Karpas-422 (cell line): ENCODE results near the gene PPP1R17. TPM values are rescaled to one million over a fixed set of nuclear protein-coding genes. Genes with fewer than 3 reads are reported as not detected.
A peak's percentile ranks its signal among the peaks of the same experiment; 100 is the strongest.

Experiments
- DNase-seq: peaks from one replicate; pipeline ENCODE4 v3.0.0-alpha.2; 2015
- H2AFZ ChIP-seq: fragments of 200-600 bp; sonication (generic); 2 replicates; pipeline ENCODE4 v1.6.1; 2014; ENCODE audit warnings: antibody characterized with exemption, low read length, mixed read lengths
- H3K27ac ChIP-seq: fragments of 200-600 bp; sonication (generic); 2 replicates; pipeline ENCODE4 v1.5.1; 2014; ENCODE audit warnings: mild to moderate bottlenecking, low read length, moderate library complexity
- H3K27me3 ChIP-seq: fragments of 200-600 bp; sonication (generic); 2 replicates; pipeline ENCODE4 v1.6.1; 2014; ENCODE audit warnings: low read length, mixed read lengths
- H3K36me3 ChIP-seq: fragments of 200-600 bp; sonication (generic); 2 replicates; pipeline ENCODE4 v1.6.1; 2014; ENCODE audit warnings: low read length, mixed read lengths; ENCODE audit not compliant: insufficient read depth
- H3K4me1 ChIP-seq: fragments of 200-600 bp; sonication (generic); 2 replicates; pipeline ENCODE4 v1.6.1; 2014; ENCODE audit warnings: mild to moderate bottlenecking, low read length, mixed read lengths
- H3K4me2 ChIP-seq: fragments of 200-600 bp; sonication (generic); 2 replicates; pipeline ENCODE4 v1.6.1; 2014; ENCODE audit warnings: low read length, low read depth, mild to moderate bottlenecking; ENCODE audit not compliant: poor library complexity, severe bottlenecking
- H3K4me3 ChIP-seq: fragments of 200-600 bp; sonication (generic); 2 replicates; pipeline ENCODE4 v1.5.1; 2014; ENCODE audit warnings: mild to moderate bottlenecking, antibody characterized with exemption, low read length, mixed read lengths
- H3K79me2 ChIP-seq: fragments of 200-600 bp; sonication (generic); 2 replicates; pipeline ENCODE4 v1.6.1; 2014; ENCODE audit warnings: mild to moderate bottlenecking, low read length, mixed read lengths
- H3K9ac ChIP-seq: fragments of 200-600 bp; sonication (generic); 2 replicates; pipeline ENCODE4 v1.6.0; 2014; ENCODE audit warnings: low read length
- H3K9me2 ChIP-seq: fragments of 200-600 bp; sonication (generic), shearing (Covaris generic); replicated peaks from 2 replicates; pipeline ENCODE4 v1.6.0; 2014; ENCODE audit warnings: mild to moderate bottlenecking, low read length, moderate library complexity; ENCODE audit not compliant: insufficient read depth
- H3K9me3 ChIP-seq: fragments of 300-700, 200-600 bp; sonication (generic); 2 replicates; pipeline ENCODE4 v1.6.1; 2014; ENCODE audit warnings: low read length, mixed read lengths
- H4K20me1 ChIP-seq: fragments of 200-600 bp; sonication (generic); 2 replicates; pipeline ENCODE4 v1.6.1; 2014; ENCODE audit warnings: mild to moderate bottlenecking, antibody characterized with exemption, low read length, low read depth; ENCODE audit not compliant: insufficient read depth
- total RNA-seq: library from RNA; depleted of rRNA; stranded (reverse); fragments of >200 nt; shearing (Covaris generic); gene quantifications from 2 replicates; pipeline ENCODE4 v1.2.3, GENCODE V29; 2014; ENCODE audit warnings: low replicate concordance

The PPP1R17 gene
- total RNA-seq, 1 experiment from 2014 or later = 7.9 TPM

- H4K20me1 ChIP-seq = no peaks in the 10 kb centered on the region
- H3K4me3 ChIP-seq = peak overlapping the region; percentile 42; the same call in 1 of the 2 replicates
- no peak overlapping the region for H2AFZ ChIP-seq
- DNase-seq = no peak
- peak overlapping the region; percentile 88 for H3K27ac ChIP-seq
- no peaks in the 10 kb centered on the region for H3K27me3 ChIP-seq
- peaks cover 70% of the 10 kb centered on the region for H3K4me1 ChIP-seq
- no peaks in the 10 kb centered on the region for H3K9me2 ChIP-seq
- no peaks in the 10 kb centered on the region for H3K9me3 ChIP-seq
- peak overlapping the region; percentile 53 for H3K4me2 ChIP-seq
- H3K36me3 ChIP-seq = no peaks in the 10 kb centered on the region
- peak overlapping the region; percentile 17 for H3K9ac ChIP-seq
- H3K79me2 ChIP-seq = no peaks in the 10 kb centered on the region
These were observed 2.0 kb downstream of the PPP1R17 start for GRCh38 chr7:31688996-31689395.

GRCh38 chr7:31690935-31691334 lies 3.9 kb downstream of the PPP1R17 start:
- no peak for DNase-seq
- no peaks in the 10 kb centered on the region for H4K20me1 ChIP-seq
- H3K9me3 ChIP-seq = no peaks in the 10 kb centered on the region
- no peaks in the 10 kb centered on the region for H3K36me3 ChIP-seq
- peak overlapping the region; percentile 56 for H3K4me2 ChIP-seq
- H3K9ac ChIP-seq = no peak overlapping the region
- H3K79me2 ChIP-seq = no peaks in the 10 kb centered on the region
- peaks cover 90% of the 10 kb centered on the region for H3K4me1 ChIP-seq
- no peak overlapping the region for H3K4me3 ChIP-seq
- H3K27me3 ChIP-seq = no peaks in the 10 kb centered on the region
- H3K27ac ChIP-seq = peak overlapping the region; percentile 88
- H3K9me2 ChIP-seq = no peaks in the 10 kb centered on the region
- no peak overlapping the region for H2AFZ ChIP-seq

- peaks cover 100% of the 10 kb centered on the region for H3K4me1 ChIP-seq
- peak overlapping the region; percentile 56 for H3K4me2 ChIP-seq
- H3K4me3 ChIP-seq = peak overlapping the region; percentile 37; the same call in 1 of the 2 replicates
- peak; percentile 70 for DNase-seq
- H3K9ac ChIP-seq = peak overlapping the region; percentile 44
- H3K79me2 ChIP-seq = no peaks in the 10 kb centered on the region
- H4K20me1 ChIP-seq = no peaks in the 10 kb centered on the region
- H3K27ac ChIP-seq = peak overlapping the region; percentile 88
- H3K27me3 ChIP-seq = no peaks in the 10 kb centered on the region
- no peak overlapping the region for H2AFZ ChIP-seq
- H3K9me2 ChIP-seq = no peaks in the 10 kb centered on the region
- H3K9me3 ChIP-seq = no peaks in the 10 kb centered on the region
- no peaks in the 10 kb centered on the region for H3K36me3 ChIP-seq
These were observed 5.4 kb downstream of the PPP1R17 start for GRCh38 chr7:31692451-31692850.

- no peaks in the 10 kb centered on the region for H3K79me2 ChIP-seq
- H3K27ac ChIP-seq = peak overlapping the region; percentile 88
- no peaks in the 10 kb centered on the region for H3K36me3 ChIP-seq
- H2AFZ ChIP-seq = no peak overlapping the region
- H3K27me3 ChIP-seq = no peaks in the 10 kb centered on the region
- peak overlapping the region; percentile 56 for H3K4me2 ChIP-seq
- H3K4me1 ChIP-seq = peaks cover 98% of the 10 kb centered on the region
- H3K9ac ChIP-seq = peak overlapping the region; percentile 44; the same call in 1 of the 2 replicates
- no peak overlapping the region; the same call in 1 of the 2 replicates for H3K4me3 ChIP-seq
- H3K9me2 ChIP-seq = no peaks in the 10 kb centered on the region
- peak; percentile 56 for DNase-seq
- H4K20me1 ChIP-seq = no peaks in the 10 kb centered on the region
- no peaks in the 10 kb centered on the region for H3K9me3 ChIP-seq
These were observed 5.9 kb downstream of the PPP1R17 start for GRCh38 chr7:31692871-31693270.

GRCh38 chr7:31695859-31696614 lies 9.0 kb downstream of the PPP1R17 start:
- Histone ChIP-seq H3K9ac (peak overlapping the region; percentile 40), H3K4me2 (peak overlapping the region; percentile 63), H2AFZ (no peak overlapping the region), H3K4me1 (peaks cover 67% of the 10 kb centered on the region), H3K36me3 (no peaks in the 10 kb centered on the region), H4K20me1 (no peaks in the 10 kb centered on the region), H3K27me3 (no peaks in the 10 kb centered on the region), H3K4me3 (peak overlapping the region; percentile 30; the same call in 1 of the 2 replicates), H3K9me2 (no peaks in the 10 kb centered on the region), H3K79me2 (no peaks in the 10 kb centered on the region), H3K27ac (peak overlapping the region; percentile 87), H3K9me3 (no peaks in the 10 kb centered on the region)
- DNase-seq = peak; percentile 76

GRCh38 chr7:31699050-31699449 lies 12.0 kb downstream of the PPP1R17 start:
- H3K4me1 ChIP-seq = peaks cover 47% of the 10 kb centered on the region
- no peaks in the 10 kb centered on the region for H4K20me1 ChIP-seq
- H3K4me3 ChIP-seq = no peak overlapping the region
- no peaks in the 10 kb centered on the region for H3K9me3 ChIP-seq
- H3K79me2 ChIP-seq = no peaks in the 10 kb centered on the region
- no peaks in the 10 kb centered on the region for H3K9me2 ChIP-seq
- no peak overlapping the region for H3K9ac ChIP-seq
- DNase-seq = peak; percentile 44
- no peak overlapping the region for H3K4me2 ChIP-seq
- H2AFZ ChIP-seq = no peak overlapping the region
- no peak overlapping the region for H3K27ac ChIP-seq
- H3K36me3 ChIP-seq = no peaks in the 10 kb centered on the region
- no peaks in the 10 kb centered on the region for H3K27me3 ChIP-seq

- no peaks in the 10 kb centered on the region for H3K9me2 ChIP-seq
- peak overlapping the region; percentile 33 for H3K4me2 ChIP-seq
- no peaks in the 10 kb centered on the region for H3K9me3 ChIP-seq
- H3K27ac ChIP-seq = no peak overlapping the region
- H3K9ac ChIP-seq = no peak overlapping the region
- no peak overlapping the region for H3K4me3 ChIP-seq
- H3K4me1 ChIP-seq = peaks cover 24% of the 10 kb centered on the region
- no peaks in the 10 kb centered on the region for H3K79me2 ChIP-seq
- no peak overlapping the region for H2AFZ ChIP-seq
- no peaks in the 10 kb centered on the region for H4K20me1 ChIP-seq
- no peaks in the 10 kb centered on the region for H3K27me3 ChIP-seq
- no peak for DNase-seq
- H3K36me3 ChIP-seq = no peaks in the 10 kb centered on the region
These were observed 15.3 kb downstream of the PPP1R17 start for GRCh38 chr7:31702354-31702753.

- no peak for DNase-seq
- no peak overlapping the region for H3K27ac ChIP-seq
- H3K4me2 ChIP-seq = no peak overlapping the region
- no peak overlapping the region for H2AFZ ChIP-seq
- H3K27me3 ChIP-seq = no peaks in the 10 kb centered on the region
- peaks cover 33% of the 10 kb centered on the region for H3K4me1 ChIP-seq
- H3K36me3 ChIP-seq = no peaks in the 10 kb centered on the region
- H3K9me3 ChIP-seq = no peaks in the 10 kb centered on the region
- no peak overlapping the region for H3K4me3 ChIP-seq
- H3K9me2 ChIP-seq = no peaks in the 10 kb centered on the region
- no peaks in the 10 kb centered on the region for H3K79me2 ChIP-seq
- no peak overlapping the region for H3K9ac ChIP-seq
- no peaks in the 10 kb centered on the region for H4K20me1 ChIP-seq
These were observed 18.4 kb downstream of the PPP1R17 start for GRCh38 chr7:31705377-31705776.
